Ammon's horn (tissue), 1 donor: ENCODE data around the gene HSD11B1.
"Not testable (repeated sequence)": the region's sequence is repeated elsewhere in the genome, so short reads cannot be mapped to it uniquely, and the experiment has no call there.

Experiments
- DNase-seq: peaks from one replicate; pipeline ENCODE4 v3.0.0-alpha.2; 2016; ENCODE audit warnings: low spot score

HSD11B1 gene

GRCh38 chr1:209691237-209691636 lies 13.4 kb upstream of the HSD11B1 start:
- DNase-seq: no peak

GRCh38 chr1:209692296-209692695 lies 12.3 kb upstream of the HSD11B1 start:
- DNase-seq: no peak

- DNase-seq: peak; percentile 84
Observed at GRCh38 chr1:209692745-209693504, 11.7 kb upstream of the HSD11B1 start.

GRCh38 chr1:209696673-209697072 lies 8.0 kb upstream of the HSD11B1 start:
- no peak for DNase-seq

- no peak for DNase-seq
Observed at GRCh38 chr1:209697126-209697525, 7.5 kb upstream of the HSD11B1 start.

GRCh38 chr1:209700686-209701085 lies 4.0 kb upstream of the HSD11B1 start:
- DNase-seq: not testable (repeated sequence)

- no peak for DNase-seq
Observed at GRCh38 chr1:209702832-209703231, 1.8 kb upstream of the HSD11B1 start.

- DNase-seq: no peak
Observed at GRCh38 chr1:209703834-209704504, 677 bp upstream of the HSD11B1 start.

GRCh38 chr1:209705033-209705598 lies 470 bp downstream of the HSD11B1 start:
- no peak for DNase-seq

GRCh38 chr1:209706622-209707021 lies 2.0 kb downstream of the HSD11B1 start:
- no peak for DNase-seq

GRCh38 chr1:209707308-209707707 lies 2.7 kb downstream of the HSD11B1 start:
- DNase-seq: no peak

- DNase-seq: peak; percentile 56
Observed at GRCh38 chr1:209708297-209708696, 3.7 kb downstream of the HSD11B1 start.

- no peak for DNase-seq
Observed at GRCh38 chr1:209710093-209710492, 5.4 kb downstream of the HSD11B1 start.

GRCh38 chr1:209710847-209711246 lies 6.2 kb downstream of the HSD11B1 start:
- DNase-seq: no peak

GRCh38 chr1:209714338-209714737 lies 9.7 kb downstream of the HSD11B1 start:
- DNase-seq: peak; percentile 53

- DNase-seq: no peak
Observed at GRCh38 chr1:209715314-209715713, 10.7 kb downstream of the HSD11B1 start.

GRCh38 chr1:209717818-209718217 lies 13.2 kb downstream of the HSD11B1 start:
- no peak for DNase-seq

GRCh38 chr1:209720326-209720725 lies 15.7 kb downstream of the HSD11B1 start:
- DNase-seq: no peak

GRCh38 chr1:209720826-209721225 lies 16.2 kb downstream of the HSD11B1 start:
- DNase-seq: no peak

- DNase-seq: no peak
Observed at GRCh38 chr1:209721323-209721722, 16.7 kb downstream of the HSD11B1 start.

GRCh38 chr1:209723265-209723664 lies 18.6 kb downstream of the HSD11B1 start:
- DNase-seq: no peak

GRCh38 chr1:209723756-209724693 lies 19.4 kb downstream of the HSD11B1 start:
- DNase-seq: no peak
